Measurements from ENCODE around the gene PARD3.

PARD3 gene

DNA sequence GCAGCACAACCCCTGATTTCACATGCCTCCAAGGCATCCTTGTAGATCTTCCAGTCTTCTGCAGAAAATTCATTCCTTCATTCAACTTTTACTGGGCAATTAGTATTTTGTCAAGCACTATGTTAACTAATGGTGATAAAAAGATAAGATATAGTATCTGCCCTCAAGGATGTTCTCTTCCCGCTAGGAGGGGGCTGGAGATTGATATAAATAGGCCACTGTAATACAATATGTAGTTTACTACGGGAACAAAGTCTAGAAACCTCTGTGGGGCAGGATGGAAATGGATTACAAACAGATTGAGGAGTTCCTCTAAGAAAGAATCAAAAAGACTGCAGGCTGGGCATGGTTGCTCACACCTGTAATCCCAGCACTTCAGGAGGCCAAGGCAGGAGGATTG is 10.3 kb upstream of the PARD3 start:
- no peak for DNase-seq (ENCODE audit: low read depth)
- TF ChIP-seq, protein P1, sequence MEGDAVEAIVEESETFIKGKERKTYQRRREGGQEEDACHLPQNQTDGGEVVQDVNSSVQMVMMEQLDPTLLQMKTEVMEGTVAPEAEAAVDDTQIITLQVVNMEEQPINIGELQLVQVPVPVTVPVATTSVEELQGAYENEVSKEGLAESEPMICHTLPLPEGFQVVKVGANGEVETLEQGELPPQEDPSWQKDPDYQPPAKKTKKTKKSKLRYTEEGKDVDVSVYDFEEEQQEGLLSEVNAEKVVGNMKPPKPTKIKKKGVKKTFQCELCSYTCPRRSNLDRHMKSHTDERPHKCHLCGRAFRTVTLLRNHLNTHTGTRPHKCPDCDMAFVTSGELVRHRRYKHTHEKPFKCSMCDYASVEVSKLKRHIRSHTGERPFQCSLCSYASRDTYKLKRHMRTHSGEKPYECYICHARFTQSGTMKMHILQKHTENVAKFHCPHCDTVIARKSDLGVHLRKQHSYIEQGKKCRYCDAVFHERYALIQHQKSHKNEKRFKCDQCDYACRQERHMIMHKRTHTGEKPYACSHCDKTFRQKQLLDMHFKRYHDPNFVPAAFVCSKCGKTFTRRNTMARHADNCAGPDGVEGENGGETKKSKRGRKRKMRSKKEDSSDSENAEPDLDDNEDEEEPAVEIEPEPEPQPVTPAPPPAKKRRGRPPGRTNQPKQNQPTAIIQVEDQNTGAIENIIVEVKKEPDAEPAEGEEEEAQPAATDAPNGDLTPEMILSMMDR (IDR thresholded peaks at IDR 0.05; ENCODE audit: low read depth, low read length, missing control alignments): no peak
- in situ Hi-C loops (cut with HindIII; ENCODE audit: low sequenced_read_pairs): no loop called here
- H3K4me3 ChIP-seq (ENCODE audit: low read depth, low read length): no peak overlapping the region

DNA sequence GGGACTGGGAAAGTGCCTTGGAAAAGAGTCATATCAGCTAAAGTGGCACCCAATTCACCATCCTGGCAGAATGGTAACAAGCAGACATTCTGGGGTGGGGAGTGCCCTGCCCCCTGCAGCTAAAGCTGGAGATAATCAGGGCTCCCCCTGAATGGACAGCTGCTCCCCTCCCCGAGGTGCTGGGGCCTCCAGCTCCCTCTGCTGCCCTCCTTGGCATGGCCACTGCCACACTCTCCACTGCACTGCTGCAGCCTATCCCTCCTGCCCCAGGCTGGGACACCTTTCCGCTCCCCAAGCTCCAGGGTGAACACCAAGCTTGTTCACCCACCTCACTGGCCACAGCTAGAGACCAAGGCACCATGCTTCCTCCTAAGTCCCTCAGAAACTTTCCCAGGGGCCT is 9.8 kb upstream of the PARD3 start:
- H3K4me3 ChIP-seq (ENCODE audit: low read depth, low read length): no peak overlapping the region
- TF ChIP-seq, protein P1 (IDR thresholded peaks at IDR 0.05; ENCODE audit: low read depth, low read length, missing control alignments): peak; percentile 24
- in situ Hi-C loops (cut with HindIII; ENCODE audit: low sequenced_read_pairs): no loop called here
- no peak for DNase-seq (ENCODE audit: low read depth)

DNA sequence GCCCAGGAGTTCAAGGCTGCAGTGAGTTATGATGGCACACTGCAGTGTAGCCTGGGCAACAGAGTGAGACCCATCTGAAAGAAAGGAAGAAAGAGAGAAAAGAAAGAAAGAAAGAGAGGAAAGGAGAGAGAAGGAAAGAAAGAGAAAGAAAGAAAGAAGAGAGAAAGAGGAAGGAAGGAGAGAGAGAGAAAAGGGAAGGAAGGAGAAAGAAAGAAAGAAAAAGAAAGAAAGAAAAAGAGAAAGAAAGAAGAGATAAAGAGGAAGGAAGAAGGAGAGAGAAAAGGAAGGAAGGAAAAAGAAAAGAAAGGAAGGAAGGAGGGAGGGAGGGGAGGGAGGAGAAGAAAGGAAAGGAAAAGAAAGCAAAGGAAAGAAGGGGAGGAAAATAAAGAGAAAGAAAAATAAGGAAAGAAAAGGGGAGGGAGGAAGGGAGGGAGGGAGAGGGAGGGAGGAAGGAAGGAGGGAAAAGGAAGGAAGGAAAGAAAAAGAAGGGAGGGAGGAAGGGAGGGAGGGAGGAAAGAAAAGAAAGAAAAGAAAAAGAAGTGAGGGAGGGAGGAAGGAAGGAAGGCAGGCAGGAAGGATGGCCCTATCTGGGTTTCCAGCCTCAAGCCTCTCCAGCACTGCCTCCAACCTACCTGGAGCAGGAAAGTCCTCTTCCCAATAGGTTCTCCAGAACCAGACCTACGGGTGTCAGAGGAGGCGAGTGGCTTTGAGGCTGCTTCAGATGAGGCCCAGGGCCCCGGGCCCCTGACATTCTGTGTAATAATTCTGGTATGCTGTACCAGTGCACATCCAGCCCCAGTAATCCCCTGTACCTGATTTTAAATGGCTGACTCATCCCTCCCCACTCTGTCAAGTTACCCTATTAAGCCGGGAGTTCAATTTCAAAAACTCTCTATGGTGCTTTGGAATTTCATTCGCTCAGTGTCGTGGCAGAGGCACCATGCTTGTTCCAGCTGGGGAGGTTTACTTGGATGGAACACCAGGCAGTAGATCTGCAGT is 6.8 kb upstream of the PARD3 start:
- in situ Hi-C loops (cut with HindIII; ENCODE audit: low sequenced_read_pairs): no loop called here
- H3K4me3 ChIP-seq (ENCODE audit: low read depth, low read length): no peak overlapping the region
- no peak for DNase-seq (ENCODE audit: low read depth)
- TF ChIP-seq, protein P1 (IDR thresholded peaks at IDR 0.05; ENCODE audit: low read depth, low read length, missing control alignments): no peak

DNA sequence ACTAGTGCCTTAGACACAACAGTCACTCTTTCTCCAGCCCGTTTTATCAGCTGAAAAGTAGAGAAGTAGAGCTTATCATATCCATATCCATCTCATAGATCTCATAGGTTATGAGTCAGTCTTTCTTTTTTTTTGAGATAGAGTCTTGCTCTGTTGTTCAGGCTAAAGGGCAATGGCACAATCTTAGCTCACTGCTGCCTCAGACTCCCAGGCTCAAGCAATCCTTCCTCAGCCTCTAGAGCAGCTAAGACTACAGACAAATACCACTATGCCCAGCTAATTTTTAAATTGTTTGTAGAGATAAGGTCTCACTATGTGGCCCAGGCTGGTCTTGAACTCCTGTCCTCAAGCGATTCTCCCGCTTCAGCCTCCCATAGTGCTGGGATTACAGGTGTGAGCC is 2.5 kb upstream of the PARD3 start:
- H3K4me3 ChIP-seq (ENCODE audit: low read depth, low read length): no peak overlapping the region
- DNase-seq (ENCODE audit: low read depth): no peak
- TF ChIP-seq, protein P1 (IDR thresholded peaks at IDR 0.05; ENCODE audit: low read depth, low read length, missing control alignments): no peak
- in situ Hi-C loops (cut with HindIII; ENCODE audit: low sequenced_read_pairs): no loop called here

DNA sequence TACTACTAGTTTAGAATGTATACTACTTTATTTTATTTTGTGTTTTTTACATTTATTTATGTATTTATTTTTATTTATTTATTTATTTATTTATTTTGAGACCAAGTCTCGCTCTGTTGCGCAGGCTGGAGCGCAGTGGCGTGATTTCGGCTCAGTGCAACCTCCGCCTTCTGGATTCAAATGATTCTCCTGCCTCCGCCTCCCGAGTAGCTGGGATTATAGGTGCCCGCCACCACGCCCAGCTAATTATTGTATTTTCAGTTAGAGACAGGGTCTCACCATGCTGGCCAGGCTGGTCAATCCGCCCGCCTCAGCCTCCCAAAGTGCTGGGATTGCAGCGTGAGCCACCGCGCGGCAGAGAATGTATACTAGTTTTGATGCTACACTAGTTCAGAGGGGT is 2.0 kb upstream of the PARD3 start:
- no peak for DNase-seq (ENCODE audit: low read depth)
- no peak overlapping the region for H3K4me3 ChIP-seq (ENCODE audit: low read depth, low read length)
- TF ChIP-seq, protein P1 (IDR thresholded peaks at IDR 0.05; ENCODE audit: low read depth, low read length, missing control alignments): no peak
- in situ Hi-C loops (cut with HindIII; ENCODE audit: low sequenced_read_pairs): no loop called here

DNA sequence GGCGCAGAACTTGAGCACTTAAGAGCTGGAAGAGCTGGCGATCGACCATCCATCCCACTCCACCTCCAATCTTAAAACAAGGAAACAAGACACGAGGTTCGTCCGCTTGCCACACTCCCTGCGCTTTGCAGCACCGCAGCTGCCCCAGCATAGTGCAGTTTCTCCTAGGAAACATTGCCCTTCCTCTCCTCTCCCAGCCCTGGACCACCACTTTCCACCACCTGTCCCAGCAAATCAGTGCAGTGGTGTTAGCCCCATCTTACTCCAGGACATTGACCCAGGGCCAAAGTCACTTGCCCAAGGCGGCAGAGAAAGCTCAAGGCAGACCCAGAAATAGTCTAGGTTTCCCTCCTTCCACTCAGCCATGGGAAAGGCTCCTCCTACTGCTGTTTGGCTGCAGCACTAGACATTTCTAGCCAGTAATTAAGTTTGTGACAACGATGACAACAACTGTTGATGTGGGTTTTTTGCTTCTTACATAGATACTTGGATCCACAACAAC is 1.5 kb upstream of the PARD3 start:
- in situ Hi-C loops (cut with HindIII; ENCODE audit: low sequenced_read_pairs): no loop called here
- peak overlapping the region; percentile 84 for H3K4me3 ChIP-seq (ENCODE audit: low read depth, low read length)
- peak; percentile 12 for DNase-seq (ENCODE audit: low read depth)
- TF ChIP-seq, protein P1 (IDR thresholded peaks at IDR 0.05; ENCODE audit: low read depth, low read length, missing control alignments): peak; percentile 2
